KMS-11 (cell line): ENCODE data around the gene ANKRD61.

Experiments used
- H2AFZ ChIP-seq: fragments of 200-600 bp; sonication (generic); 2 replicates; pipeline ENCODE4 v1.6.1; 2016; ENCODE audit warnings: antibody characterized with exemption, mixed run types, low read depth
- H3K27ac ChIP-seq: fragments of 200-600 bp; sonication (generic); 2 replicates; pipeline ENCODE4 v1.6.1; 2016; ENCODE audit warnings: mild to moderate bottlenecking, mixed run types
- H3K27me3 ChIP-seq: fragments of 200-600 bp; sonication (generic); 2 replicates; pipeline ENCODE4 v1.6.1; 2017; ENCODE audit warnings: mild to moderate bottlenecking, low read depth, mixed run types, moderate library complexity; ENCODE audit not compliant: insufficient read depth
- H3K36me3 ChIP-seq: fragments of 200-600 bp; sonication (generic); 2 replicates; pipeline ENCODE4 v1.6.1; 2017; ENCODE audit warnings: mild to moderate bottlenecking, mixed run types; ENCODE audit not compliant: insufficient read depth
- H3K4me1 ChIP-seq: fragments of 200-600 bp; sonication (generic); 2 replicates; pipeline ENCODE4 v1.6.1; 2016; ENCODE audit warnings: mild to moderate bottlenecking, low read depth, mixed run types; ENCODE audit not compliant: poor library complexity, severe bottlenecking
- H3K4me2 ChIP-seq: fragments of 200-600 bp; sonication (generic); 2 replicates; pipeline ENCODE4 v1.7.0; 2016; ENCODE audit warnings: mild to moderate bottlenecking, mixed run types
- H3K4me3 ChIP-seq: fragments of 200-600 bp; sonication (generic); IDR thresholded peaks from 2 replicates; pipeline ENCODE4 v1.6.1; 2017; ENCODE audit warnings: low read depth, low read length, mixed read lengths; ENCODE audit not compliant: insufficient read depth
- H3K79me2 ChIP-seq: fragments of 200-600 bp; sonication (generic); 2 replicates; pipeline ENCODE4 v1.6.1; 2016; ENCODE audit warnings: low read depth, mixed run types; ENCODE audit not compliant: insufficient read depth
- H3K9ac ChIP-seq: fragments of 200-600 bp; sonication (generic); 2 replicates; pipeline ENCODE4 v1.6.1; 2016; ENCODE audit warnings: mild to moderate bottlenecking, mixed run types
- H4K20me1 ChIP-seq: fragments of 200-600 bp; sonication (generic); 2 replicates; pipeline ENCODE4 v1.6.1; 2016; ENCODE audit warnings: mild to moderate bottlenecking, mixed run types; ENCODE audit not compliant: insufficient read depth
- CTCF ChIP-seq: fragments of 200-600 bp; sonication (generic); conservative IDR thresholded peaks from 2 replicates; pipeline ENCODE4 v1.6.1; 2017; ENCODE audit warnings: low read depth, mild to moderate bottlenecking, antibody characterized with exemption, low read length, moderate library complexity, mixed read lengths

ANKRD61 gene

GRCh38 chr7:6015917-6016652 lies 15.1 kb upstream of the ANKRD61 start:
- peaks cover 21% of the 10 kb centered on the region for H3K79me2 ChIP-seq
- no peak overlapping the region for H2AFZ ChIP-seq
- H3K4me2 ChIP-seq: no peak overlapping the region
- H3K27ac ChIP-seq: no peak overlapping the region
- H3K4me3 ChIP-seq: no peak overlapping the region
- H3K36me3 ChIP-seq: peaks cover 27% of the 10 kb centered on the region; the same call in 1 of the 2 replicates
- H3K27me3 ChIP-seq: no peaks in the 10 kb centered on the region
- no peaks in the 10 kb centered on the region for H4K20me1 ChIP-seq
- no peak overlapping the region for H3K9ac ChIP-seq
- TF ChIP-seq CTCF: no peak
- peaks cover 26% of the 10 kb centered on the region for H3K4me1 ChIP-seq

- peaks cover 27% of the 10 kb centered on the region; the same call in 1 of the 2 replicates for H3K36me3 ChIP-seq
- no peak overlapping the region for H3K4me2 ChIP-seq
- H3K9ac ChIP-seq: no peak overlapping the region
- H3K79me2 ChIP-seq: peaks cover 16% of the 10 kb centered on the region
- no peaks in the 10 kb centered on the region for H3K27me3 ChIP-seq
- H4K20me1 ChIP-seq: no peaks in the 10 kb centered on the region
- H2AFZ ChIP-seq: no peak overlapping the region
- TF ChIP-seq CTCF: no peak
- no peak overlapping the region for H3K27ac ChIP-seq
- H3K4me1 ChIP-seq: peaks cover 26% of the 10 kb centered on the region
- H3K4me3 ChIP-seq: no peak overlapping the region
Measured at GRCh38 chr7:6016653-6016966, 14.6 kb upstream of the ANKRD61 start.

- H3K4me2 ChIP-seq: no peak overlapping the region
- TF ChIP-seq CTCF: no peak
- no peaks in the 10 kb centered on the region; the same call in 1 of the 2 replicates for H3K79me2 ChIP-seq
- H3K27me3 ChIP-seq: no peaks in the 10 kb centered on the region
- no peaks in the 10 kb centered on the region for H4K20me1 ChIP-seq
- no peak overlapping the region for H3K27ac ChIP-seq
- H3K36me3 ChIP-seq: peaks cover 26% of the 10 kb centered on the region; the same call in 1 of the 2 replicates
- peaks cover 7% of the 10 kb centered on the region for H3K4me1 ChIP-seq
- H3K9ac ChIP-seq: no peak overlapping the region
- no peak overlapping the region for H2AFZ ChIP-seq
- no peak overlapping the region for H3K4me3 ChIP-seq
Measured at GRCh38 chr7:6020371-6021286, 10.5 kb upstream of the ANKRD61 start.

- no peak for TF ChIP-seq CTCF
- Histone ChIP-seq H3K27ac (no peak overlapping the region), H3K4me2 (no peak overlapping the region), H3K4me1 (peaks cover 4% of the 10 kb centered on the region), H4K20me1 (no peaks in the 10 kb centered on the region), H3K9ac (no peak overlapping the region), H3K27me3 (no peaks in the 10 kb centered on the region), H3K4me3 (no peak overlapping the region), H2AFZ (no peak overlapping the region), H3K36me3 (peaks cover 20% of the 10 kb centered on the region; the same call in 1 of the 2 replicates), H3K79me2 (no peaks in the 10 kb centered on the region)
Measured at GRCh38 chr7:6022707-6023106, 8.5 kb upstream of the ANKRD61 start.
